GM23338 (cell line): ENCODE data around the gene SNUPN. TPM values are rescaled to one million over a fixed set of nuclear protein-coding genes. Genes with fewer than 3 reads are reported as not detected.

Source experiments
- ATAC-seq: fragments of 200-7000 bp; cut with Tn5 transposase; 3 replicates; pipeline ENCODE4 v1.9.1; 2020
- DNase-seq: peaks from one replicate; pipeline ENCODE4 v3.0.0-alpha.2; 2015; ENCODE audit warnings: low spot score
- H2AFZ ChIP-seq: fragments of 200-600 bp; sonication (generic); 2 replicates; pipeline ENCODE4 v1.8.0; 2016; ENCODE audit warnings: antibody characterized with exemption, mild to moderate bottlenecking, moderate library complexity
- H3F3A ChIP-seq: fragments of 200-600 bp; sonication (generic); replicated peaks from 2 replicates; pipeline ENCODE4 v1.8.0; 2017; ENCODE audit warnings: antibody characterized with exemption, mixed run types, low read depth
- H3K27ac ChIP-seq: fragments of 200-600 bp; sonication (generic); 2 replicates; pipeline ENCODE4 v1.6.1; 2016; ENCODE audit warnings: low read depth
- H3K27me3 ChIP-seq: fragments of 200-600 bp; sonication (generic); 2 replicates; pipeline ENCODE4 v1.8.0; 2016; ENCODE audit warnings: mild to moderate bottlenecking, mixed run types, moderate library complexity; ENCODE audit not compliant: insufficient read depth
- H3K36me3 ChIP-seq: fragments of 200-600 bp; sonication (generic); 2 replicates; pipeline ENCODE4 v1.8.0; 2016; ENCODE audit warnings: mild to moderate bottlenecking; ENCODE audit not compliant: insufficient read depth
- H3K4me1 ChIP-seq: fragments of 200-600 bp; sonication (generic); 2 replicates; pipeline ENCODE4 v1.8.0; 2016; ENCODE audit warnings: mild to moderate bottlenecking, moderate library complexity; ENCODE audit not compliant: insufficient read depth
- H3K4me2 ChIP-seq: fragments of 200-600 bp; sonication (generic); 2 replicates; pipeline ENCODE4 v1.7.1; 2017; ENCODE audit warnings: mixed run types
- H3K4me3 ChIP-seq: fragments of 200-600 bp; sonication (generic); 2 replicates; pipeline ENCODE4 v1.6.1; 2016; ENCODE audit warnings: mixed run types
- H3K79me2 ChIP-seq: fragments of 200-600 bp; sonication (generic); replicated peaks from 2 replicates; pipeline ENCODE4 v1.8.0; 2017; ENCODE audit warnings: mild to moderate bottlenecking; ENCODE audit not compliant: insufficient read depth
- H3K9me2 ChIP-seq: fragments of 200-600 bp; sonication (generic); 2 replicates; pipeline ENCODE4 v1.8.0; 2017; ENCODE audit not compliant: insufficient read depth
- H4K20me1 ChIP-seq: fragments of 200-600 bp; sonication (generic); replicated peaks from 2 replicates; pipeline ENCODE4 v1.8.0; 2017; ENCODE audit warnings: mild to moderate bottlenecking; ENCODE audit not compliant: insufficient read depth
- H3K27ac Mint-ChIP-seq: 2 replicates; pipeline ENCODE4 v1.8.0; 2020; ENCODE audit warnings: inconsistent platforms, mild to moderate bottlenecking, moderate library complexity, mixed read lengths
- H3K27me3 Mint-ChIP-seq: 3 replicates; pipeline ENCODE4 v1.8.0; 2022; ENCODE audit warnings: low read depth, mild to moderate bottlenecking, moderate library complexity, mixed read lengths, inconsistent platforms; ENCODE audit not compliant: insufficient read depth, poor library complexity
- H3K36me3 Mint-ChIP-seq: 3 replicates; pipeline ENCODE4 v1.8.0; 2021; ENCODE audit warnings: low read depth, mild to moderate bottlenecking, inconsistent platforms, moderate library complexity, mixed read lengths
- H3K4me1 Mint-ChIP-seq: 3 replicates; pipeline ENCODE4 v1.8.0; 2020; ENCODE audit warnings: mild to moderate bottlenecking, inconsistent platforms, mixed read lengths
- H3K4me3 Mint-ChIP-seq: 3 replicates; pipeline ENCODE4 v1.8.0; 2021; ENCODE audit warnings: moderate library complexity, mild to moderate bottlenecking, inconsistent platforms, mixed read lengths
- H3K9me3 Mint-ChIP-seq: 3 replicates; pipeline ENCODE4 v1.8.0; 2020; ENCODE audit warnings: moderate library complexity, mild to moderate bottlenecking, inconsistent platforms, mixed read lengths
- CREB1 ChIP-seq: fragments of 250-450 bp; sonication (Bioruptor Pico); IDR thresholded peaks from 2 replicates; pipeline ENCODE4 v1.5.0; 2020; ENCODE audit warnings: low read depth, mild to moderate bottlenecking, moderate library complexity
- CTCF ChIP-seq, 2 experiments: fragments of 200-600 bp in 1 of 2; sonication (generic) in 1 of 2; conservative IDR thresholded peaks; 2 replicates each; pipeline versions ENCODE4 v1.5.1 to v1.6.1; 2016 to 2017; ENCODE audit warnings: antibody characterized with exemption in 2 of 2, low read depth in 2 of 2, mild to moderate bottlenecking in 2 of 2, moderate library complexity in 1 of 2
- ETS1 ChIP-seq: IDR thresholded peaks from 2 replicates; pipeline ENCODE4 v1.6.1; 2016; ENCODE audit warnings: antibody characterized with exemption
- EZH2 ChIP-seq: fragments of 200-600 bp; sonication (generic); IDR thresholded peaks from one replicate; pipeline ENCODE4 v1.8.0; 2017; ENCODE audit warnings: antibody characterized with exemption, mild to moderate bottlenecking, low read depth; ENCODE audit not compliant: unreplicated experiment
- EZH2phosphoT487 ChIP-seq: fragments of 200-600 bp; sonication (generic); IDR thresholded peaks from one replicate; pipeline ENCODE4 v1.8.1; 2018; ENCODE audit warnings: antibody characterized with exemption; ENCODE audit not compliant: unreplicated experiment
- JUNB ChIP-seq: IDR thresholded peaks from one replicate; pipeline ENCODE4 v1.6.1; 2016; ENCODE audit warnings: antibody characterized with exemption; ENCODE audit not compliant: unreplicated experiment
- NANOG ChIP-seq: IDR thresholded peaks from 2 replicates; pipeline ENCODE4 v1.6.1; 2016; ENCODE audit warnings: antibody characterized with exemption, borderline replicate concordance
- POLR2AphosphoS5 ChIP-seq: IDR thresholded peaks from 2 replicates; pipeline ENCODE4 v1.6.1; 2016; ENCODE audit warnings: antibody characterized with exemption, low read depth
- REST ChIP-seq: IDR thresholded peaks from one replicate; pipeline ENCODE4 v1.6.1; 2018; ENCODE audit warnings: antibody characterized with exemption; ENCODE audit not compliant: unreplicated experiment
- STAT1 ChIP-seq: IDR thresholded peaks from one replicate; pipeline ENCODE4 v1.6.1; 2016; ENCODE audit warnings: antibody characterized with exemption; ENCODE audit not compliant: unreplicated experiment
- ZNF114 ChIP-seq: fragments of 250-450 bp; sonication (Bioruptor Pico); IDR thresholded peaks from 2 replicates; pipeline ENCODE4 v1.5.0; 2020; ENCODE audit warnings: mild to moderate bottlenecking, moderate library complexity
- ZNF331 ChIP-seq: fragments of 250-450 bp; sonication (Bioruptor Pico); IDR thresholded peaks from 2 replicates; pipeline ENCODE4 v1.5.0; 2020; ENCODE audit warnings: low read depth, mild to moderate bottlenecking, moderate library complexity
- ZNF462 ChIP-seq: fragments of 250-450 bp; sonication (Bioruptor Pico); IDR thresholded peaks from 2 replicates; pipeline ENCODE4 v1.5.0; 2020; ENCODE audit warnings: mild to moderate bottlenecking, moderate library complexity
- polyA plus RNA-seq: library from polyadenylated mRNA; unstranded; fragments of >200 nt; fragmentation: Nextera tagmentation; extraction: Ambion mirVana; gene quantifications from 2 replicates; pipeline ENCODE4 v1.2.1, GENCODE V29; 2016
- total RNA-seq: library from RNA; depleted of rRNA; stranded (reverse); fragments of >200 nt; shearing (Covaris generic); gene quantifications from 2 replicates; pipeline ENCODE4 v1.2.3, GENCODE V29; 2014

The SNUPN gene
- total and polyA plus RNA-seq, 2 experiments from 2014 or later: 20.5 to 27.7 TPM

GRCh38 chr15:75656813-75657212, 31.3 kb upstream of the SNUPN start:
- no peak overlapping the region for H3K4me3 Mint-ChIP-seq
- H3K36me3 ChIP-seq: no peaks in the 10 kb centered on the region; the same call in 1 of the 2 replicates
- H3K27me3 ChIP-seq: no peaks in the 10 kb centered on the region
- DNase-seq (no peak), ATAC-seq (no peak)
- H3K79me2 ChIP-seq: peaks cover 38% of the 10 kb centered on the region
- H3K9me2 ChIP-seq: no peaks in the 10 kb centered on the region
- no peak overlapping the region for H3K4me3 ChIP-seq
- H3K27ac Mint-ChIP-seq: 0 out of 2 replicates have a peak overlapping the region, but pooled peaks have one; percentile 29
- H3K9me3 Mint-ChIP-seq: no peaks in the 10 kb centered on the region; the same call in 2 of the 3 replicates
- peaks cover 16% of the 10 kb centered on the region for H3K27me3 Mint-ChIP-seq
- no peak overlapping the region for H3K27ac ChIP-seq
- peaks cover 10% of the 10 kb centered on the region for H4K20me1 ChIP-seq
- TF ChIP-seq POLR2AphosphoS5: no peak
- TF ChIP-seq EZH2phosphoT487: no peak
- TF ChIP-seq REST: no peak
- TF ChIP-seq CTCF (conservative IDR thresholded peaks at IDR 0.05; ENCODE audit: low read depth in 2 of 2): no peak
- no peak for TF ChIP-seq JUNB
- no peak for TF ChIP-seq ZNF462 (CRISPR knock-in tag)
- no peak for TF ChIP-seq ZNF114 (CRISPR knock-in tag)
- no peak for TF ChIP-seq NANOG
- TF ChIP-seq STAT1: no peak
- TF ChIP-seq CREB1 (CRISPR knock-in tag): no peak
- TF ChIP-seq ETS1: no peak
- no peak for TF ChIP-seq EZH2
- no peak for TF ChIP-seq ZNF331 (CRISPR knock-in tag)
- H3K36me3 Mint-ChIP-seq: peaks cover 16% of the 10 kb centered on the region; the same call in 2 of the 3 replicates
- no peak overlapping the region for H2AFZ ChIP-seq
- H3K4me1 ChIP-seq: no peaks in the 10 kb centered on the region; the same call in 1 of the 2 replicates
- H3K4me1 Mint-ChIP-seq: peaks cover 33% of the 10 kb centered on the region
- no peak overlapping the region for H3K4me2 ChIP-seq
- 0 out of 2 replicates have a peak, but pooled peaks cover 2% of the 10 kb centered on the region for H3F3A ChIP-seq
